ENCODE data around the gene CGNL1. TPM values are rescaled to one million over a fixed set of nuclear protein-coding genes. Genes with fewer than 3 reads are reported as not detected.

Gene CGNL1
- total and polyA plus RNA-seq, 10 of the 15 experiments (the other 5 are each of a cell fraction or from before 2014, with no cell fraction given): under 0.01 to 0.27 (median 0.04) TPM; not detected in 3

DNA sequence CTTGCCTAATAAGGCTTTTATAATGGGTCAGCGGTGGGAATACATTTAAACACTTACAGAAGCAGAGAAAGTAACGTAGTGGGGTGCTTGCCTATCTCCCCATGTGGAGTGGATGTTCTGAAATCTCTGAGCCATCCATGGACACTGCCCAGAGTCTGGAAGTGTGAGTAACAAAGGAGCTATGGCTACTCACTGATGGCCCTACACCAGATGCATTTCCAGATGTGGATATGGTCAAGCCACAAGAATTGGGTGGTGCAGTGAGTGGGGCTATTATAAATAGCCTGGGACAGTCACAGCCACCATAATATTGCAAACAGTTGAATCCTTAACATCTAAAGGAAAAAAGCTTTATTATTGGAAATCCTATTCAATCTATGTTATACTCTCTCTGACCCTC lies 96.6 kb downstream of the CGNL1 start:
- SMC1A ChIA-PET (ENCODE audit: uncharacterized antibody, unreplicated experiment): no interaction called here

More for the DNA sequence above, 96.6 kb downstream of the CGNL1 start:
- TF ChIP-seq PML (IDR thresholded peaks at IDR 0.05; ENCODE audit: low read length): no peak
- TF ChIP-seq, protein P1, sequence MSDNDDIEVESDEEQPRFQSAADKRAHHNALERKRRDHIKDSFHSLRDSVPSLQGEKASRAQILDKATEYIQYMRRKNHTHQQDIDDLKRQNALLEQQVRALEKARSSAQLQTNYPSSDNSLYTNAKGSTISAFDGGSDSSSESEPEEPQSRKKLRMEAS (IDR thresholded peaks at IDR 0.05; ENCODE audit: low read depth, low read length): no peak
- no peak for TF ChIP-seq FOS (IDR thresholded peaks at IDR 0.05; ENCODE audit: borderline replicate concordance, extremely low read depth, insufficient read length)
- TF ChIP-seq, protein P2, sequence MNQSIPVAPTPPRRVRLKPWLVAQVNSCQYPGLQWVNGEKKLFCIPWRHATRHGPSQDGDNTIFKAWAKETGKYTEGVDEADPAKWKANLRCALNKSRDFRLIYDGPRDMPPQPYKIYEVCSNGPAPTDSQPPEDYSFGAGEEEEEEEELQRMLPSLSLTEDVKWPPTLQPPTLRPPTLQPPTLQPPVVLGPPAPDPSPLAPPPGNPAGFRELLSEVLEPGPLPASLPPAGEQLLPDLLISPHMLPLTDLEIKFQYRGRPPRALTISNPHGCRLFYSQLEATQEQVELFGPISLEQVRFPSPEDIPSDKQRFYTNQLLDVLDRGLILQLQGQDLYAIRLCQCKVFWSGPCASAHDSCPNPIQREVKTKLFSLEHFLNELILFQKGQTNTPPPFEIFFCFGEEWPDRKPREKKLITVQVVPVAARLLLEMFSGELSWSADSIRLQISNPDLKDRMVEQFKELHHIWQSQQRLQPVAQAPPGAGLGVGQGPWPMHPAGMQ (IDR thresholded peaks at IDR 0.05; ENCODE audit: borderline replicate concordance): no peak
- TF ChIP-seq POLR2AphosphoS2 (IDR thresholded peaks at IDR 0.05; ENCODE audit: low read depth, low read length): no peak
- no peak for TF ChIP-seq IKZF1 (conservative IDR thresholded peaks at IDR 0.05)
- TF ChIP-seq ZBED1 (IDR thresholded peaks at IDR 0.05; ENCODE audit: borderline replicate concordance): no peak
- no peak for TF ChIP-seq ZSCAN29 (IDR thresholded peaks at IDR 0.05)
- TF ChIP-seq GABPA (IDR thresholded peaks at IDR 0.05; ENCODE audit: low read depth): no peak
- no peak for TF ChIP-seq HDAC2 (IDR thresholded peaks at IDR 0.05)
- TF ChIP-seq CHD1 (IDR thresholded peaks at IDR 0.05; ENCODE audit: low read depth, low read length): no peak
- TF ChIP-seq CBFB (IDR thresholded peaks at IDR 0.05; ENCODE audit: low read depth): no peak
- TF ChIP-seq EP300 (IDR thresholded peaks at IDR 0.05; ENCODE audit: borderline replicate concordance in 1 of 2, control insufficient read depth in 1 of 2, low read depth in 2 of 2, low read length in 2 of 2): no peak
- no peak for TF ChIP-seq HCFC1 (IDR thresholded peaks at IDR 0.05; ENCODE audit: low read length)
- TF ChIP-seq EZH2 (IDR thresholded peaks at IDR 0.05; ENCODE audit: borderline replicate concordance, control insufficient read depth, low read depth, low read length): no peak
- TF ChIP-seq, protein P3, sequence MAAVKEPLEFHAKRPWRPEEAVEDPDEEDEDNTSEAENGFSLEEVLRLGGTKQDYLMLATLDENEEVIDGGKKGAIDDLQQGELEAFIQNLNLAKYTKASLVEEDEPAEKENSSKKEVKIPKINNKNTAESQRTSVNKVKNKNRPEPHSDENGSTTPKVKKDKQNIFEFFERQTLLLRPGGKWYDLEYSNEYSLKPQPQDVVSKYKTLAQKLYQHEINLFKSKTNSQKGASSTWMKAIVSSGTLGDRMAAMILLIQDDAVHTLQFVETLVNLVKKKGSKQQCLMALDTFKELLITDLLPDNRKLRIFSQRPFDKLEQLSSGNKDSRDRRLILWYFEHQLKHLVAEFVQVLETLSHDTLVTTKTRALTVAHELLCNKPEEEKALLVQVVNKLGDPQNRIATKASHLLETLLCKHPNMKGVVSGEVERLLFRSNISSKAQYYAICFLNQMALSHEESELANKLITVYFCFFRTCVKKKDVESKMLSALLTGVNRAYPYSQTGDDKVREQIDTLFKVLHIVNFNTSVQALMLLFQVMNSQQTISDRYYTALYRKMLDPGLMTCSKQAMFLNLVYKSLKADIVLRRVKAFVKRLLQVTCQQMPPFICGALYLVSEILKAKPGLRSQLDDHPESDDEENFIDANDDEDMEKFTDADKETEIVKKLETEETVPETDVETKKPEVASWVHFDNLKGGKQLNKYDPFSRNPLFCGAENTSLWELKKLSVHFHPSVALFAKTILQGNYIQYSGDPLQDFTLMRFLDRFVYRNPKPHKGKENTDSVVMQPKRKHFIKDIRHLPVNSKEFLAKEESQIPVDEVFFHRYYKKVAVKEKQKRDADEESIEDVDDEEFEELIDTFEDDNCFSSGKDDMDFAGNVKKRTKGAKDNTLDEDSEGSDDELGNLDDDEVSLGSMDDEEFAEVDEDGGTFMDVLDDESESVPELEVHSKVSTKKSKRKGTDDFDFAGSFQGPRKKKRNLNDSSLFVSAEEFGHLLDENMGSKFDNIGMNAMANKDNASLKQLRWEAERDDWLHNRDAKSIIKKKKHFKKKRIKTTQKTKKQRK (IDR thresholded peaks at IDR 0.05; ENCODE audit: low read depth, low read length): no peak
- no peak for TF ChIP-seq TBL1XR1 (IDR thresholded peaks at IDR 0.05; ENCODE audit: low read depth, low read length)
- TF ChIP-seq NRF1 (conservative IDR thresholded peaks at IDR 0.05; ENCODE audit: low read depth, low read length): no peak
- no peak for TF ChIP-seq RCOR1 (conservative IDR thresholded peaks at IDR 0.05; ENCODE audit: low read depth, low read length)
- TF ChIP-seq, protein P4, sequence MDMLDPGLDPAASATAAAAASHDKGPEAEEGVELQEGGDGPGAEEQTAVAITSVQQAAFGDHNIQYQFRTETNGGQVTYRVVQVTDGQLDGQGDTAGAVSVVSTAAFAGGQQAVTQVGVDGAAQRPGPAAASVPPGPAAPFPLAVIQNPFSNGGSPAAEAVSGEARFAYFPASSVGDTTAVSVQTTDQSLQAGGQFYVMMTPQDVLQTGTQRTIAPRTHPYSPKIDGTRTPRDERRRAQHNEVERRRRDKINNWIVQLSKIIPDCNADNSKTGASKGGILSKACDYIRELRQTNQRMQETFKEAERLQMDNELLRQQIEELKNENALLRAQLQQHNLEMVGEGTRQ (IDR thresholded peaks at IDR 0.05; ENCODE audit: borderline replicate concordance, low read depth, low read length): no peak
- ChIA-PET CTCF (no interaction called here), POLR2A (no interaction called here), RAD21 (ENCODE audit: unreplicated experiment) (no interaction called here)
- H3K27me3 ChIP-seq (replicated peaks in 1 of 2; ENCODE audit: control insufficient read depth in 2 of 2, insufficient read depth in 2 of 2, low read length in 1 of 2): no peaks in the 10 kb centered on the region; a peak in 1 of 4 replicates
- ATAC-seq: no peak
- no peaks in the 10 kb centered on the region for H3K4me1 ChIP-seq (ENCODE audit: control insufficient read depth, insufficient read depth, low read length)
- intact Hi-C loops (cut with micrococcal nuclease; ENCODE audit: unreplicated experiment) (no loop called here), in situ Hi-C loops (cut with MboI) (no loop called here)
- no peaks in the 10 kb centered on the region for H3K9me3 ChIP-seq (replicated peaks; ENCODE audit: control insufficient read depth, insufficient read depth, low read length)
- no peak overlapping the region for H3K4me2 ChIP-seq (ENCODE audit: control insufficient read depth, insufficient read depth)
- H3K36me3 ChIP-seq (ENCODE audit: control insufficient read depth in 2 of 2, insufficient read depth in 2 of 2, low read length in 1 of 2): no peaks in the 10 kb centered on the region
- no peak overlapping the region for H3K9ac ChIP-seq (ENCODE audit: control insufficient read depth, insufficient read depth, low read length)
- DNase-seq (ENCODE audit: low read depth, low spot score): no peak
- H3K27ac ChIP-seq (ENCODE audit: control insufficient read depth, insufficient read depth): no peak overlapping the region
- no peak overlapping the region for H3K4me3 ChIP-seq
- no TSS peak for BruUV-seq (replicated peaks)
- WGBS (ENCODE audit: insufficient coverage, insufficient replicate concordance, low lambda C conversion rate, missing lambda C conversion rate): 16% methylated on average over 2 of the region's 2 CpGs
- H3K79me2 ChIP-seq (ENCODE audit: control insufficient read depth, insufficient read depth, low read length): no peaks in the 10 kb centered on the region
- no peak overlapping the region for H2AFZ ChIP-seq (ENCODE audit: control insufficient read depth, low read depth, low read length)
- FAIRE-seq: no peak
- no peaks in the 10 kb centered on the region for H4K20me1 ChIP-seq (ENCODE audit: control insufficient read depth, insufficient read depth)

Data from GM12878 (cell line).